GM12875 (cell line): ENCODE data around the gene C3orf22.

Experiments
- H3K4me3 ChIP-seq: one replicate; pipeline ENCODE4 v1.5.1; 2011; ENCODE audit warnings: low read depth, low read length, control low read depth
- CTCF ChIP-seq: IDR thresholded peaks from 2 replicates; pipeline ENCODE4 v1.5.1; 2011; ENCODE audit warnings: low read depth, mild to moderate bottlenecking, control low read depth, inconsistent platforms, low read length, moderate library complexity, borderline replicate concordance; ENCODE audit not compliant: insufficient read depth

The C3orf22 gene

GRCh38 chr3:126500016-126500415, 58.7 kb downstream of the C3orf22 start:
- H3K4me3 ChIP-seq: no peak overlapping the region
- TF ChIP-seq CTCF: no peak
